Measurements from ENCODE around the gene SDHAF4. TPM values are rescaled to one million over a fixed set of nuclear protein-coding genes. Genes with fewer than 3 reads are reported as not detected.
"Not testable (repeated sequence)": the region's sequence is repeated elsewhere in the genome, so short reads cannot be mapped to it uniquely, and the experiment has no call there.

Gene SDHAF4
- total RNA-seq, 1 donor from 2014 or later: 7.7 TPM

DNA sequence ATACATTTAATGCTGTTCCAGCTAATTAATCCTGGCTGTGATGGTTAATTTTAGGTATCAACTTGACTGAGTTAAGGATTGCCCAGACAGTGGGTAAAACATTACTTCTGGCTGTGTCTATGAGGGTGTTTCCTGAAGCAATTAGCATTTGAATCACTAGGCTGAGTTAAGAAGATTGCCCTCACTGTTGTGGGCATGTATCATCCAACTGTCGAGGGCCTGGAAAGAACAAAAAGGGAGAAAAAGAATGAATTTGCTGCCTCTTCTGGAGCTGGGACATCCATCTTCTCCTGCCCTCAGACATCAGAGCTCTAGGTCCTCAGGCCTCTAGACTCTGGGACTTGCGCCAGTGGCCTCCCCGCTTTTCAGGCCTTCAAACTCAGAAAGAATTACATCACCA lies 34.3 kb downstream of the SDHAF4 start:
- Mint-ChIP-seq H3K9me3 (ENCODE audit: unreplicated experiment) (peaks cover 7% of the 10 kb centered on the region), H3K36me3 (ENCODE audit: unreplicated experiment) (no peaks in the 10 kb centered on the region), H3K27ac (ENCODE audit: unreplicated experiment) (no peak overlapping the region), H3K4me3 (ENCODE audit: unreplicated experiment) (no peak overlapping the region), H3K4me1 (ENCODE audit: unreplicated experiment) (no peaks in the 10 kb centered on the region), H3K27me3 (ENCODE audit: unreplicated experiment) (peaks cover 7% of the 10 kb centered on the region)
- TF ChIP-seq, protein P1, sequence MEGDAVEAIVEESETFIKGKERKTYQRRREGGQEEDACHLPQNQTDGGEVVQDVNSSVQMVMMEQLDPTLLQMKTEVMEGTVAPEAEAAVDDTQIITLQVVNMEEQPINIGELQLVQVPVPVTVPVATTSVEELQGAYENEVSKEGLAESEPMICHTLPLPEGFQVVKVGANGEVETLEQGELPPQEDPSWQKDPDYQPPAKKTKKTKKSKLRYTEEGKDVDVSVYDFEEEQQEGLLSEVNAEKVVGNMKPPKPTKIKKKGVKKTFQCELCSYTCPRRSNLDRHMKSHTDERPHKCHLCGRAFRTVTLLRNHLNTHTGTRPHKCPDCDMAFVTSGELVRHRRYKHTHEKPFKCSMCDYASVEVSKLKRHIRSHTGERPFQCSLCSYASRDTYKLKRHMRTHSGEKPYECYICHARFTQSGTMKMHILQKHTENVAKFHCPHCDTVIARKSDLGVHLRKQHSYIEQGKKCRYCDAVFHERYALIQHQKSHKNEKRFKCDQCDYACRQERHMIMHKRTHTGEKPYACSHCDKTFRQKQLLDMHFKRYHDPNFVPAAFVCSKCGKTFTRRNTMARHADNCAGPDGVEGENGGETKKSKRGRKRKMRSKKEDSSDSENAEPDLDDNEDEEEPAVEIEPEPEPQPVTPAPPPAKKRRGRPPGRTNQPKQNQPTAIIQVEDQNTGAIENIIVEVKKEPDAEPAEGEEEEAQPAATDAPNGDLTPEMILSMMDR (IDR thresholded peaks at IDR 0.05): no peak
- DNase-seq (ENCODE audit: extremely low spot score, unreplicated experiment): no peak

DNA sequence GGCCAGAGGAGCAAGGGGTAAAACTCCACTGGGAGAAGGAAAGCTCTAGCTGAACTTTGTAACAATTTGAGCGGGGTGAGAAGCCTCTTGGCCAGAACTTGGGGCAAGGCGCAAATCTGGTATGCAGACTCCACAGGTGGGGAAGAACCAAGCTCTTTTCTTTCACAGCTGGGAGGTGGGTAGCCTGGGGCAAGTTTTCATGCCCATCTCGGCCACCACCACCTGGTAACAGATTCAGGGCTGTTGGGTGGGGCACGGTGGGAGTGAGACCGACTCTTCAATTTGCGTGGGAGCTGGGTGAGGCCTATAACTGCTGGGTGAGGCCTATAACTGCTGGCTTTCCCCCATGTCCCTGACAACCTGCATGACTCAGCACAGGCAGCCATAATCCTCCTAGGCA lies 37.5 kb downstream of the SDHAF4 start:
- H3K4me3 Mint-ChIP-seq (ENCODE audit: unreplicated experiment): no peak overlapping the region
- H3K36me3 Mint-ChIP-seq (ENCODE audit: unreplicated experiment): no peaks in the 10 kb centered on the region
- H3K9me3 Mint-ChIP-seq (ENCODE audit: unreplicated experiment): peaks cover 7% of the 10 kb centered on the region
- no peak overlapping the region for H3K27ac Mint-ChIP-seq (ENCODE audit: unreplicated experiment)
- TF ChIP-seq, protein P1 (IDR thresholded peaks at IDR 0.05): no peak
- no peak for DNase-seq (ENCODE audit: extremely low spot score, unreplicated experiment)
- H3K27me3 Mint-ChIP-seq (ENCODE audit: unreplicated experiment): peaks cover 27% of the 10 kb centered on the region
- H3K4me1 Mint-ChIP-seq (ENCODE audit: unreplicated experiment): no peaks in the 10 kb centered on the region

DNA sequence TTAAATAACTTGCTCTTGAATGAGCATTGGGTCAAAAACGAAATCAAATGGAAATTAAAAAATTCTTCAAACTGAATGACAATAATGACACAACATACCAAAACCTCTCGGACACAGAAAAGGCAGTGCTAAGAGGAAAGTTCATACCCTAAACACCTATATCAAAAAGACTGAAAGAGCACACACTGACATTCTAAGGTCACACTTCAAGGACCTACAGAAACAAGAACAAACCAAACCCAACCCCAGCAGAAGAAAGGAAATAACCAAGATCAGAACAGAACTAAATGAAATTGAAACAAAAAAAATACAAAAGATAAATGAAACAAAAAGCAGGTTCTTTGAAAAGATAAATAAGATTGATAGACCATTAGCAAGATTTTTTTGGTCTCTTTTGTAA lies 40.6 kb downstream of the SDHAF4 start:
- not testable (repeated sequence) for H3K4me3 Mint-ChIP-seq (ENCODE audit: unreplicated experiment); H3K4me1 Mint-ChIP-seq (ENCODE audit: unreplicated experiment); H3K36me3 Mint-ChIP-seq (ENCODE audit: unreplicated experiment); H3K9me3 Mint-ChIP-seq (ENCODE audit: unreplicated experiment); DNase-seq (ENCODE audit: extremely low spot score, unreplicated experiment); H3K27ac Mint-ChIP-seq (ENCODE audit: unreplicated experiment)
- H3K27me3 Mint-ChIP-seq (ENCODE audit: unreplicated experiment): peaks cover 43% of the 10 kb centered on the region

DNA sequence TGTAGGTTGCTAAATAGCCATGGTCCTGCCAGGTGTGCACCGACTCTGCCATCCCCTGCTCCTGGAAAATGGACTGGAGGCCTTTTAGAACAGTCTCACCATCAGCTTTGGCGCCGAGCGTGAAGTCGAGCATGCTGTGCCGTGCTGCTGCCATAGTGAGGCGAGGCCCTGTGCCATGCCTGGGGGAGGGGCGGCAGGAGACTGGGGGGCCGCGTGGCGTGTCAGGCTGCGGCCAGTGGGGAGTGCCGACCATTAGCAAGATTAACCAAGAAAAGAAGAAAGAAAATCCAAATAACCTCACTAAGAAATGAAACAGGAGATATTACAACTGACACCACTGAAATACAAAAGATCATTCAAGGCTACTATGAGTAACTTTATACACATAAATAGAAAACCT lies 42.5 kb downstream of the SDHAF4 start:
- H3K4me1 Mint-ChIP-seq (ENCODE audit: unreplicated experiment); H3K9me3 Mint-ChIP-seq (ENCODE audit: unreplicated experiment); DNase-seq (ENCODE audit: extremely low spot score, unreplicated experiment); H3K4me3 Mint-ChIP-seq (ENCODE audit: unreplicated experiment); H3K36me3 Mint-ChIP-seq (ENCODE audit: unreplicated experiment); H3K27ac Mint-ChIP-seq (ENCODE audit: unreplicated experiment): not testable (repeated sequence)
- H3K27me3 Mint-ChIP-seq (ENCODE audit: unreplicated experiment): peaks cover 43% of the 10 kb centered on the region

DNA sequence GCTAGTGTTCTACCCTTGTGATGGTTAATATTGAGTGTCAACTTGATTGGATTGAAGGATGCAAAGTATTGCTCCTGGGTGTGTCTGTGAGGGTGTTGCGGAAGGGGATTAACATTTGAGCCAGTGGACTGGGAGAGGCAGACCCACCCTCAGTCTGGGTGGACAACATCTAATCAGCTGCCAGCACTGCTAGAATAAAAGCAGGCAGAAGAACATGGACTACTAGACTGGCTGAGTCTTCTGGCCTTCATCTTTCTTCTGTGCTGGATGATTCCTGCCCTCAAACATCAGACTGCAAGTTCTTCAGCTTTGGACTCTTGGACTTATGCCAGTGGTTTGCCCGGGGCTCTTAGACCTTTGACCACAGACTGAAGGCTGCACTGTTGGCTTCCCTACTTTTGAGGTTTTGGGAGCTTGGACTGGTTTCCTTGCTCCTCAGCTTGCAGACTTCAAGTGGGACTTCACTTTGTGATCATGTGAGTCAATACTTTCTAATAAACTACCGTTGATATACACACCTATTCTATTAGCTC lies 50.1 kb downstream of the SDHAF4 start:
- H3K27ac Mint-ChIP-seq (ENCODE audit: unreplicated experiment): no peak overlapping the region
- H3K36me3 Mint-ChIP-seq (ENCODE audit: unreplicated experiment): no peaks in the 10 kb centered on the region
- H3K4me3 Mint-ChIP-seq (ENCODE audit: unreplicated experiment): no peak overlapping the region
- TF ChIP-seq, protein P1 (IDR thresholded peaks at IDR 0.05): no peak
- peaks cover under 1% of the 10 kb centered on the region for H3K27me3 Mint-ChIP-seq (ENCODE audit: unreplicated experiment)
- H3K9me3 Mint-ChIP-seq (ENCODE audit: unreplicated experiment): no peaks in the 10 kb centered on the region
- no peak for DNase-seq (ENCODE audit: extremely low spot score, unreplicated experiment)
- no peaks in the 10 kb centered on the region for H3K4me1 Mint-ChIP-seq (ENCODE audit: unreplicated experiment)

DNA sequence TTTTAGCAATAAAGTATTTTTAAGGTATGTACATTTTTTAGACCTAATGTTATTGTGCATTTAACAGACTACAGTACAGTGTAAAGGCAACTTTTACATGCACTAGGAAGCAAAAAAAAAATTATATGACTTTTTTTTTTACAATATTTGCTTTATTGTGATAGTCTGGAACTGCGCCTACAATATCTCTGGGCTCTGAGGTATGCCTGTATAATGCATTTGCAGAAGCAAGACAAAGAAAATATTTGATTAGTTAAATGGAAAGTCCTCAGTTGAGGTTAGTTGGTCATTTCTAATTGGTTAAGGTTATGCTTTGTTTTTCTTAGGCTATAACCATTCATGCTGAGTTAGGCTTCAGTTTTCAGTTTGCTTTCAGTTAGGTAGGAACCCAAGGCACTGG lies 54.0 kb downstream of the SDHAF4 start:
- DNase-seq (ENCODE audit: extremely low spot score, unreplicated experiment): no peak
- H3K4me3 Mint-ChIP-seq (ENCODE audit: unreplicated experiment): no peak overlapping the region
- TF ChIP-seq, protein P1 (IDR thresholded peaks at IDR 0.05): no peak
- no peak overlapping the region for H3K27ac Mint-ChIP-seq (ENCODE audit: unreplicated experiment)
- H3K36me3 Mint-ChIP-seq (ENCODE audit: unreplicated experiment): no peaks in the 10 kb centered on the region
- no peaks in the 10 kb centered on the region for H3K4me1 Mint-ChIP-seq (ENCODE audit: unreplicated experiment)
- H3K9me3 Mint-ChIP-seq (ENCODE audit: unreplicated experiment): no peaks in the 10 kb centered on the region
- no peaks in the 10 kb centered on the region for H3K27me3 Mint-ChIP-seq (ENCODE audit: unreplicated experiment)

Measured in osteocyte (in vitro differentiated cells).